Measurements from ENCODE around the gene IGSF21.
A peak's percentile ranks its signal among the peaks of the same experiment; 100 is the strongest.

The IGSF21 gene

GRCh38 chr1:18205319-18205718 lies 97.7 kb downstream of the IGSF21 start:
- H3K27ac ChIP-seq, result no peak overlapping the region
- no peaks in the 10 kb centered on the region for H3K9me3 ChIP-seq (ENCODE audit: severe bottlenecking)
- H3K36me3 ChIP-seq, result no peaks in the 10 kb centered on the region
- DNase-seq, result no peak
- no peak overlapping the region for H3K4me3 ChIP-seq (ENCODE audit: low read depth, low read length)
- no peak for TF ChIP-seq CTCF (IDR thresholded peaks at IDR 0.05; ENCODE audit: low read depth, low read length)
- H3K27me3 ChIP-seq (ENCODE audit: insufficient read depth, low read depth, severe bottlenecking), result no peaks in the 10 kb centered on the region

GRCh38 chr1:18211764-18212163 lies 104.2 kb downstream of the IGSF21 start:
- no peaks in the 10 kb centered on the region for H3K9me3 ChIP-seq (ENCODE audit: severe bottlenecking)
- peak overlapping the region; percentile 41 for H3K27ac ChIP-seq
- no peak for TF ChIP-seq CTCF (IDR thresholded peaks at IDR 0.05; ENCODE audit: low read depth, low read length)

GRCh38 chr1:18217398-18218043 lies 109.9 kb downstream of the IGSF21 start:
- H3K9me3 ChIP-seq (ENCODE audit: severe bottlenecking), result no peaks in the 10 kb centered on the region
- peak; percentile 67 for DNase-seq
- TF ChIP-seq CTCF (IDR thresholded peaks at IDR 0.05; ENCODE audit: low read depth, low read length), result peak; percentile 87
- no peak overlapping the region for H3K27ac ChIP-seq
- H3K4me3 ChIP-seq (ENCODE audit: low read depth, low read length), result no peak overlapping the region
- H3K27me3 ChIP-seq (ENCODE audit: insufficient read depth, low read depth, severe bottlenecking), result no peaks in the 10 kb centered on the region
- no peaks in the 10 kb centered on the region for H3K36me3 ChIP-seq

More at GRCh38 chr1:18211764-18212163, 104.2 kb downstream of the IGSF21 start:
- Histone ChIP-seq H3K36me3 (no peaks in the 10 kb centered on the region), H3K4me3 (ENCODE audit: low read depth, low read length) (no peak overlapping the region), H3K27me3 (ENCODE audit: insufficient read depth, low read depth, severe bottlenecking) (no peaks in the 10 kb centered on the region)
- peak; percentile 86 for DNase-seq

GRCh38 chr1:18229625-18230024 lies 122.0 kb downstream of the IGSF21 start:
- TF ChIP-seq CTCF (IDR thresholded peaks at IDR 0.05; ENCODE audit: low read depth, low read length), result no peak
- Histone ChIP-seq H3K36me3 (peaks cover 5% of the 10 kb centered on the region), H3K4me3 (ENCODE audit: low read depth, low read length) (no peak overlapping the region), H3K27me3 (ENCODE audit: insufficient read depth, low read depth, severe bottlenecking) (no peaks in the 10 kb centered on the region), H3K9me3 (ENCODE audit: severe bottlenecking) (peaks cover 6% of the 10 kb centered on the region), H3K27ac (no peak overlapping the region)
- no peak for DNase-seq

GRCh38 chr1:18230321-18230720 lies 122.7 kb downstream of the IGSF21 start:
- H3K4me3 ChIP-seq (ENCODE audit: low read depth, low read length), result no peak overlapping the region
- H3K9me3 ChIP-seq (ENCODE audit: severe bottlenecking), result peaks cover 6% of the 10 kb centered on the region
- TF ChIP-seq CTCF (IDR thresholded peaks at IDR 0.05; ENCODE audit: low read depth, low read length), result no peak
- no peak overlapping the region for H3K27ac ChIP-seq
- peaks cover 5% of the 10 kb centered on the region for H3K36me3 ChIP-seq
- no peaks in the 10 kb centered on the region for H3K27me3 ChIP-seq (ENCODE audit: insufficient read depth, low read depth, severe bottlenecking)
- DNase-seq, result no peak

- TF ChIP-seq CTCF (IDR thresholded peaks at IDR 0.05; ENCODE audit: low read depth, low read length), result no peak
- Histone ChIP-seq H3K36me3 (peaks cover 5% of the 10 kb centered on the region), H3K4me3 (ENCODE audit: low read depth, low read length) (no peak overlapping the region), H3K27me3 (ENCODE audit: insufficient read depth, low read depth, severe bottlenecking) (no peaks in the 10 kb centered on the region), H3K9me3 (ENCODE audit: severe bottlenecking) (peaks cover 6% of the 10 kb centered on the region), H3K27ac (no peak overlapping the region)
- no peak for DNase-seq
These were observed 123.2 kb downstream of the IGSF21 start for GRCh38 chr1:18230840-18231239.

Measured in WERI-Rb-1 (cell line).